ENCODE measurements around the gene CPEB1.

CPEB1 gene

GRCh38 chr15:82680200-82681102, 33.3 kb upstream of the CPEB1 start:
- ChIA-PET POLR2A (interaction anchor here (0.6 to 1.0 kb wide), 4 partner anchors 8 to 140 kb away, joined by 3 to 4 read pairs (median 3); partner anchors contain the start of gene RPS17), CTCF (interaction anchor here (0.6 to 1.3 kb wide), 2 partner anchors 40 to 139 kb away, joined by 3 read pairs; no protein-coding TSS in a partner anchor)
- H3K9me3 ChIP-seq (ENCODE audit: control insufficient read depth, insufficient read depth, low read depth, low read length): no peaks in the 10 kb centered on the region
- peaks cover 5% of the 10 kb centered on the region; the same call in 1 of the 2 replicates for H3K4me1 ChIP-seq (ENCODE audit: control insufficient read depth, insufficient read depth, low read length)
- peak overlapping the region; percentile 58; the same call in 1 of the 2 replicates for H3K27ac ChIP-seq (ENCODE audit: extremely low read depth, low read depth, low read length)
- peak overlapping the region; percentile 49 for H3K4me3 ChIP-seq (ENCODE audit: low read depth, low read length)
- no peaks in the 10 kb centered on the region for H3K36me3 ChIP-seq (ENCODE audit: control insufficient read depth in 2 of 2, insufficient read depth in 1 of 2, low read length in 2 of 2)
- TF ChIP-seq ZNF518A (tag by site-specific recombination; conservative IDR thresholded peaks at IDR 0.05; ENCODE audit: low read depth): peak; percentile 38; the same call in 1 of the 2 replicates
- TF ChIP-seq ZNF777 (tag by site-specific recombination; IDR thresholded peaks at IDR 0.05; ENCODE audit: borderline replicate concordance): peak; percentile 89; the same call in 1 of the 2 replicates
- 0 out of 2 replicates have a peak, but pooled peaks have one; percentile 43 for TF ChIP-seq ZNF561 (tag by site-specific recombination; IDR thresholded peaks at IDR 0.05; ENCODE audit: borderline replicate concordance)
- peak; percentile 60 for TF ChIP-seq KLF1 (tag by site-specific recombination; IDR thresholded peaks at IDR 0.05)
- peak; percentile 40; the same call in 1 of the 2 replicates for TF ChIP-seq EGR2 (tag by site-specific recombination; IDR thresholded peaks at IDR 0.05; ENCODE audit: low read depth)
- TF ChIP-seq ZEB2 (tag by site-specific recombination; IDR thresholded peaks at IDR 0.05): peak; percentile 45; the same call in 1 of the 2 replicates
- peak; percentile 57 for TF ChIP-seq ZNF335 (tag by site-specific recombination; conservative IDR thresholded peaks at IDR 0.05)
- TF ChIP-seq, protein P1, sequence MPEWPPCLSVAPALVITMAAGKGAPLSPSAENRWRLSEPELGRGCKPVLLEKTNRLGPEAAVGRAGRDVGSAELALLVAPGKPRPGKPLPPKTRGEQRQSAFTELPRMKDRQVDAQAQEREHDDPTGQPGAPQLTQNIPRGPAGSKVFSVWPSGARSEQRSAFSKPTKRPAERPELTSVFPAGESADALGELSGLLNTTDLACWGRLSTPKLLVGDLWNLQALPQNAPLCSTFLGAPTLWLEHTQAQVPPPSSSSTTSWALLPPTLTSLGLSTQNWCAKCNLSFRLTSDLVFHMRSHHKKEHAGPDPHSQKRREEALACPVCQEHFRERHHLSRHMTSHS (tag by site-specific recombination; IDR thresholded peaks at IDR 0.05): no peak
- peak; percentile 75 for TF ChIP-seq SP3 (tag by site-specific recombination; IDR thresholded peaks at IDR 0.05)
- TF ChIP-seq ZBTB26 (tag by site-specific recombination; optimal IDR thresholded peaks at IDR 0.05): peak; percentile 46
- TF ChIP-seq BCL11B (tag by site-specific recombination; IDR thresholded peaks at IDR 0.05; ENCODE audit: low read depth): 0 out of 2 replicates have a peak, but pooled peaks have one; percentile 65
- 0 out of 2 replicates have a peak, but pooled peaks have one; percentile 29 for TF ChIP-seq SP7 (tag by site-specific recombination; IDR thresholded peaks at IDR 0.05)
- peak; percentile 60; the same call in 1 of the 2 replicates for TF ChIP-seq ZNF10 (tag by site-specific recombination; IDR thresholded peaks at IDR 0.05)
- peak; percentile 76 for TF ChIP-seq ZFHX2 (tag by site-specific recombination; conservative IDR thresholded peaks at IDR 0.05)
- TF ChIP-seq, protein P2, sequence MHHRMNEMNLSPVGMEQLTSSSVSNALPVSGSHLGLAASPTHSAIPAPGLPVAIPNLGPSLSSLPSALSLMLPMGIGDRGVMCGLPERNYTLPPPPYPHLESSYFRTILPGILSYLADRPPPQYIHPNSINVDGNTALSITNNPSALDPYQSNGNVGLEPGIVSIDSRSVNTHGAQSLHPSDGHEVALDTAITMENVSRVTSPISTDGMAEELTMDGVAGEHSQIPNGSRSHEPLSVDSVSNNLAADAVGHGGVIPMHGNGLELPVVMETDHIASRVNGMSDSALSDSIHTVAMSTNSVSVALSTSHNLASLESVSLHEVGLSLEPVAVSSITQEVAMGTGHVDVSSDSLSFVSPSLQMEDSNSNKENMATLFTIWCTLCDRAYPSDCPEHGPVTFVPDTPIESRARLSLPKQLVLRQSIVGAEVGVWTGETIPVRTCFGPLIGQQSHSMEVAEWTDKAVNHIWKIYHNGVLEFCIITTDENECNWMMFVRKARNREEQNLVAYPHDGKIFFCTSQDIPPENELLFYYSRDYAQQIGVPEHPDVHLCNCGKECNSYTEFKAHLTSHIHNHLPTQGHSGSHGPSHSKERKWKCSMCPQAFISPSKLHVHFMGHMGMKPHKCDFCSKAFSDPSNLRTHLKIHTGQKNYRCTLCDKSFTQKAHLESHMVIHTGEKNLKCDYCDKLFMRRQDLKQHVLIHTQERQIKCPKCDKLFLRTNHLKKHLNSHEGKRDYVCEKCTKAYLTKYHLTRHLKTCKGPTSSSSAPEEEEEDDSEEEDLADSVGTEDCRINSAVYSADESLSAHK (tag by site-specific recombination; IDR thresholded peaks at IDR 0.05): no peak
- TF ChIP-seq ZFP69B (tag by site-specific recombination; IDR thresholded peaks at IDR 0.05): peak; percentile 91
- TF ChIP-seq, protein P3, sequence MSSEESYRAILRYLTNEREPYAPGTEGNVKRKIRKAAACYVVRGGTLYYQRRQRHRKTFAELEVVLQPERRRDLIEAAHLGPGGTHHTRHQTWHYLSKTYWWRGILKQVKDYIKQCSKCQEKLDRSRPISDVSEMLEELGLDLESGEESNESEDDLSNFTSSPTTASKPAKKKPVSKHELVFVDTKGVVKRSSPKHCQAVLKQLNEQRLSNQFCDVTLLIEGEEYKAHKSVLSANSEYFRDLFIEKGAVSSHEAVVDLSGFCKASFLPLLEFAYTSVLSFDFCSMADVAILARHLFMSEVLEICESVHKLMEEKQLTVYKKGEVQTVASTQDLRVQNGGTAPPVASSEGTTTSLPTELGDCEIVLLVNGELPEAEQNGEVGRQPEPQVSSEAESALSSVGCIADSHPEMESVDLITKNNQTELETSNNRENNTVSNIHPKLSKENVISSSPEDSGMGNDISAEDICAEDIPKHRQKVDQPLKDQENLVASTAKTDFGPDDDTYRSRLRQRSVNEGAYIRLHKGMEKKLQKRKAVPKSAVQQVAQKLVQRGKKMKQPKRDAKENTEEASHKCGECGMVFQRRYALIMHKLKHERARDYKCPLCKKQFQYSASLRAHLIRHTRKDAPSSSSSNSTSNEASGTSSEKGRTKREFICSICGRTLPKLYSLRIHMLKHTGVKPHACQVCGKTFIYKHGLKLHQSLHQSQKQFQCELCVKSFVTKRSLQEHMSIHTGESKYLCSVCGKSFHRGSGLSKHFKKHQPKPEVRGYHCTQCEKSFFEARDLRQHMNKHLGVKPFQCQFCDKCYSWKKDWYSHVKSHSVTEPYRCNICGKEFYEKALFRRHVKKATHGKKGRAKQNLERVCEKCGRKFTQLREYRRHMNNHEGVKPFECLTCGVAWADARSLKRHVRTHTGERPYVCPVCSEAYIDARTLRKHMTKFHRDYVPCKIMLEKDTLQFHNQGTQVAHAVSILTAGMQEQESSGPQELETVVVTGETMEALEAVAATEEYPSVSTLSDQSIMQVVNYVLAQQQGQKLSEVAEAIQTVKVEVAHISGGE (tag by site-specific recombination; conservative IDR thresholded peaks at IDR 0.05; ENCODE audit: low read depth): peak; percentile 21; the same call in 1 of the 2 replicates
- TF ChIP-seq ZNF2 (tag by site-specific recombination; IDR thresholded peaks at IDR 0.05): peak; percentile 85
- peak; percentile 63 for TF ChIP-seq KLF17 (tag by site-specific recombination; IDR thresholded peaks at IDR 0.05)
- 0 out of 2 replicates have a peak, but pooled peaks have one; percentile 42 for TF ChIP-seq YY1 (tag by site-specific recombination; IDR thresholded peaks at IDR 0.05)
- peak; percentile 54; the same call in 1 of the 2 replicates for TF ChIP-seq ZFP37 (tag by site-specific recombination; IDR thresholded peaks at IDR 0.05)

All from HEK293 (cell line).